A549 (cell line): ENCODE results near the gene CACNA1I. TPM values are rescaled to one million over a fixed set of nuclear protein-coding genes. Genes with fewer than 3 reads are reported as not detected.

Source experiments
- ATAC-seq, 2 experiments: fragments of 200-7000 bp in 1 of 2; fragments of >200 bp in 1 of 2; cut with Nextera tagmentation in 1 of 2; cut with Tn5 transposase in 1 of 2; 3 replicates each; pipeline versions ENCODE4 v1.8.0 to v1.9.1; 2018 to 2020; ENCODE audit warnings: mild to moderate bottlenecking in 1 of 2, moderate library complexity in 1 of 2
- CTCF ChIA-PET: fragments of 300-600 bp; sonication (Branson Sonifier 250); formaldehyde crosslinking; extraction: SDS; loops from one replicate; lab custom pipeline; 2021; ENCODE audit warnings: antibody characterized with exemption, inconsistent platforms; lab: Yijun Ruan, JAX
- POLR2A ChIA-PET: fragments of 350-600 bp; formaldehyde crosslinking; extraction: SDS; loops from one replicate; lab custom pipeline; 2021; ENCODE audit warnings: antibody characterized with exemption, inconsistent platforms; lab: Yijun Ruan, JAX
- DNase-seq, 2 experiments: peaks; one replicate each; pipeline versions ENCODE4 v3.0.0 to v3.0.0-alpha.2; 2011 to 2016; ENCODE audit warnings: low read depth in 1 of 2, low spot score in 1 of 2
- FAIRE-seq: peaks from 2 replicates; lab custom pipeline; 2011; peaks lifted over from hg19 to GRCh38; lab: Jason Lieb, UNC
- H3K27ac ChIP-seq, 2 experiments: fragments of >200 bp; sonication (Bioruptor Twin); formaldehyde crosslinking; 3 replicates each; pipeline ENCODE4 v1.5.1; 2016 to 2017
- H3K4me1 ChIP-seq: fragments of >200 bp; sonication (Bioruptor Twin); formaldehyde crosslinking; 3 replicates; pipeline ENCODE4 v1.6.1; 2016
- H3K4me2 ChIP-seq: fragments of >200 bp; sonication (Bioruptor Twin); formaldehyde crosslinking; 3 replicates; pipeline ENCODE4 v1.6.1; 2016
- H3K4me3 ChIP-seq: fragments of >200 bp; sonication (Bioruptor Twin); formaldehyde crosslinking; 3 replicates; pipeline ENCODE4 v1.5.1; 2016
- H3K9me3 ChIP-seq: fragments of >200 bp; sonication (Bioruptor Twin); formaldehyde crosslinking; 3 replicates; pipeline ENCODE4 v1.6.1; 2016
- BCL3 ChIP-seq: fragments of >200 bp; sonication (Bioruptor Twin); formaldehyde crosslinking; IDR thresholded peaks from 3 replicates; pipeline ENCODE4 v1.6.1; 2016
- CEBPB ChIP-seq, 2 experiments: fragments of >200 bp in 1 of 2; sonication (Bioruptor Twin) in 1 of 2; formaldehyde crosslinking in 1 of 2; IDR thresholded peaks; 2 replicates each; pipeline ENCODE4 v1.6.1; 2012 to 2016
- CHD4 ChIP-seq: fragments of 200-600 bp; sonication (generic); IDR thresholded peaks from 2 replicates; pipeline ENCODE4 v1.6.1; 2016; ENCODE audit warnings: antibody characterized with exemption, mild to moderate bottlenecking, borderline replicate concordance
- E2F6 ChIP-seq: IDR thresholded peaks from 2 replicates; pipeline ENCODE4 v1.6.1; 2012; ENCODE audit warnings: low read depth, borderline replicate concordance
- EHF ChIP-seq: fragments of 250-450 bp; sonication (Bioruptor Pico); IDR thresholded peaks from 2 replicates; pipeline ENCODE4 v1.5.0; 2020; ENCODE audit warnings: mild to moderate bottlenecking
- EP300 ChIP-seq, 2 experiments: fragments of >200 bp; sonication (Bioruptor Twin); formaldehyde crosslinking; IDR thresholded peaks; 2 replicates in 1 of 2; 3 replicates in 1 of 2; pipeline ENCODE4 v1.6.1; 2016 to 2017
- GATA3 ChIP-seq: IDR thresholded peaks from 2 replicates; pipeline ENCODE4 v1.6.1; 2012; ENCODE audit warnings: borderline replicate concordance
- HES2 ChIP-seq: fragments of >200 bp; sonication (Bioruptor Twin); formaldehyde crosslinking; IDR thresholded peaks from 2 replicates; pipeline ENCODE4 v1.6.1; 2016
- HMGXB4 ChIP-seq: fragments of 250-450 bp; sonication (Bioruptor Pico); IDR thresholded peaks from 2 replicates; pipeline ENCODE4 v1.5.0; 2021; ENCODE audit warnings: mild to moderate bottlenecking, moderate library complexity, borderline replicate concordance
- HOXA7 ChIP-seq: fragments of 250-450 bp; sonication (Bioruptor Pico); IDR thresholded peaks from 2 replicates; pipeline ENCODE4 v1.5.0; 2020; ENCODE audit warnings: mild to moderate bottlenecking, moderate library complexity
- HOXB13 ChIP-seq: fragments of 250-450 bp; sonication (Bioruptor Pico); IDR thresholded peaks from 2 replicates; pipeline ENCODE4 v1.5.0; 2020; ENCODE audit warnings: low read depth, mild to moderate bottlenecking, moderate library complexity
- JUN ChIP-seq, 2 experiments: fragments of >200 bp; sonication (Bioruptor Twin); formaldehyde crosslinking; IDR thresholded peaks; 2 replicates in 1 of 2; 3 replicates in 1 of 2; pipeline ENCODE4 v1.6.1; 2016 to 2017
- JUNB ChIP-seq: fragments of >200 bp; sonication (Bioruptor Twin); formaldehyde crosslinking; IDR thresholded peaks from 2 replicates; pipeline ENCODE4 v1.6.1; 2016
- KDM1A ChIP-seq: fragments of 200-600 bp; sonication (generic); IDR thresholded peaks from 2 replicates; pipeline ENCODE4 v1.6.1; 2016; ENCODE audit warnings: low read depth, mild to moderate bottlenecking
- KDM5A ChIP-seq: fragments of 200-600 bp; sonication (generic); IDR thresholded peaks from 2 replicates; pipeline ENCODE4 v1.6.1; 2016; ENCODE audit warnings: antibody characterized with exemption, mild to moderate bottlenecking
- MAFK ChIP-seq: fragments of 450-650 bp; IDR thresholded peaks from 2 replicates; pipeline ENCODE4 v1.6.1; 2014; ENCODE audit not compliant: partially characterized antibody
- MAX ChIP-seq: IDR thresholded peaks from 2 replicates; pipeline ENCODE4 v1.6.1; 2012
- NR3C1 ChIP-seq: fragments of >200 bp; sonication (Bioruptor Twin); formaldehyde crosslinking; IDR thresholded peaks from 3 replicates; pipeline ENCODE4 v1.6.1; 2017
- PBX3 ChIP-seq: IDR thresholded peaks from 2 replicates; pipeline ENCODE4 v1.6.1; 2012
- PHF8 ChIP-seq: fragments of 200-600 bp; sonication (generic); IDR thresholded peaks from 2 replicates; pipeline ENCODE4 v1.6.1; 2016; ENCODE audit warnings: low read depth, mild to moderate bottlenecking, antibody characterized with exemption, moderate library complexity, borderline replicate concordance
- POLR2A ChIP-seq: IDR thresholded peaks from 2 replicates; pipeline ENCODE4 v1.6.1; 2012; ENCODE audit warnings: mild to moderate bottlenecking, low read length
- TFCP2L1 ChIP-seq: fragments of 250-450 bp; sonication (Bioruptor Pico); IDR thresholded peaks from 2 replicates; pipeline ENCODE4 v1.5.0; 2021; ENCODE audit warnings: mild to moderate bottlenecking
- TP53 ChIP-seq: fragments of 250-450 bp; sonication (Bioruptor Pico); IDR thresholded peaks from 2 replicates; pipeline ENCODE4 v1.5.0; 2021; ENCODE audit warnings: mild to moderate bottlenecking, moderate library complexity
- WGBS: methylation state at CpG from one replicate; pipeline ENCODE4 v1.1.6; 2017; ENCODE audit errors: missing lambda C conversion rate; 5-methylcytosine and 5-hydroxymethylcytosine counted together
- polyA plus RNA-seq, 4 experiments: library from polyadenylated mRNA; depleted of rRNA in 3 of 4; stranded (reverse); fragments of >200 nt; fragmentation: RNase III in 1 of 4; extraction: RNeasy Plus Mini Kit Qiagen cat#74134 plus additional on column Dnase treatment in 1 of 4; gene quantifications; 2 replicates in 3 of 4; 3 replicates in 1 of 4; pipeline ENCODE4 v1.2.3, GENCODE V29; 2011 to 2017

CACNA1I gene
- polyA plus RNA-seq, 2 of the 4 experiments (the other 2 are of a cell fraction), result 0.03 to 0.13 TPM

- no peak overlapping the region for H3K4me2 ChIP-seq
- TF ChIP-seq MAFK, result no peak
- no peak for TF ChIP-seq NR3C1
- TF ChIP-seq PHF8, result no peak
- no peak for TF ChIP-seq EHF (CRISPR knock-in tag)
- no peak for TF ChIP-seq JUNB
- no peak for TF ChIP-seq KDM5A
- no peak for TF ChIP-seq HES2
- no peak for TF ChIP-seq HMGXB4 (CRISPR knock-in tag)
- no peak for TF ChIP-seq EP300 (IDR thresholded peaks at IDR 0.05)
- TF ChIP-seq TP53, result no peak
- no peak for TF ChIP-seq MAX
- no peak for TF ChIP-seq TFCP2L1
- no peak for TF ChIP-seq GATA3
- TF ChIP-seq, all 56 proteins: peak for 0
- no peak overlapping the region for H3K4me3 ChIP-seq
- no peak for ATAC-seq
- H3K9me3 ChIP-seq, result no peaks in the 10 kb centered on the region
- ChIA-PET POLR2A (interaction anchor here (3.6 kb wide), 1 partner anchor 10 kb away, joined by 34 read pairs; the partner anchor contains the start of gene ATF4), CTCF (interaction anchor here (1.0 to 37.2 kb wide), 12 partner anchors 10 to 660 kb away, joined by 3 to 899 read pairs (median 3); partner anchors contain the start of genes ATF4 and RPL3)
- no peak overlapping the region for H3K27ac ChIP-seq
- DNase-seq, result no peak
- FAIRE-seq, result no peak
- WGBS, result 87% methylated on average over 6 of the region's 6 CpGs
- peaks cover 32% of the 10 kb centered on the region for H3K4me1 ChIP-seq
These were observed 40.4 kb upstream of the CACNA1I start for GRCh38 chr22:39530116-39530515.

GRCh38 chr22:39530692-39531331 is 39.7 kb upstream of the CACNA1I start:
- CTCF ChIA-PET, result interaction anchor here (1.0 to 37.2 kb wide), 12 partner anchors 10 to 661 kb away, joined by 3 to 899 read pairs (median 4); partner anchors contain the start of gene ATF4
- Histone ChIP-seq H3K4me2 (peak overlapping the region; percentile 90), H3K27ac (no peak overlapping the region; a peak in 1 of 6 replicates), H3K4me3 (no peak overlapping the region), H3K4me1 (peaks cover 33% of the 10 kb centered on the region), H3K9me3 (no peaks in the 10 kb centered on the region)
- ATAC-seq (no peak), FAIRE-seq (no peak), DNase-seq (no peak)
- WGBS, result 49% methylated on average over 9 of the region's 9 CpGs
- TF ChIP-seq HES2 (no peak), MAFK (no peak), CHD4 (no peak), CEBPB (IDR thresholded peaks at IDR 0.05) (no peak), EHF (CRISPR knock-in tag) (no peak)
- POLR2A ChIA-PET, result interaction anchor here (1.4 to 3.6 kb wide), 3 partner anchors 8 to 513 kb away, joined by 4 to 34 read pairs (median 9); partner anchors contain the start of gene ATF4

- H3K4me2 ChIP-seq, result peak within 1 kb of the TSS; percentile 90
- CTCF ChIA-PET, result interaction anchor here (0.6 to 37.2 kb wide), 3 partner anchors 18 to 496 kb away, joined by 3 to 899 read pairs (median 80); no protein-coding TSS in a partner anchor
- peak; percentile 88 for FAIRE-seq
- TF ChIP-seq CEBPB (IDR thresholded peaks at IDR 0.05) (peak in 1 of 2 experiments; percentile 79; a peak in 2 of 4 replicates), HOXA7 (CRISPR knock-in tag) (no peak), KDM1A (no peak), POLR2A (peak; percentile 83), E2F6 (peak; percentile 82; the same call in 1 of the 2 replicates), PHF8 (peak; percentile 67; the same call in 1 of the 2 replicates), JUN (IDR thresholded peaks at IDR 0.05) (peak in 1 of 2 experiments; percentile 75; a peak in 3 of 5 replicates), HOXB13 (CRISPR knock-in tag) (no peak), PBX3 (peak; percentile 66; the same call in 1 of the 2 replicates), MAX (peak; percentile 84), BCL3 (peak; percentile 54; the same call in 1 of the 3 replicates)
These were observed 38.1 kb upstream of the CACNA1I start, which contains the start of gene RPS19BP1 for GRCh38 chr22:39532215-39533073. RPS19BP1 (minus strand) TSS chr22:39532748; CDS start chr22:39532738, 10 bp downstream.

More at GRCh38 chr22:39532215-39533073, 38.1 kb upstream of the CACNA1I start, which contains the start of gene RPS19BP1:
- peak; percentile 67 to 78 for ATAC-seq
- Histone ChIP-seq H3K27ac (peak within 1 kb of the TSS; percentile 97 to 98), H3K4me3 (peak within 1 kb of the TSS; percentile 98), H3K4me1 (peaks cover 33% of the 10 kb centered on the region), H3K9me3 (no peaks in the 10 kb centered on the region)
- POLR2A ChIA-PET, result interaction anchor here (2.5 kb wide), 1 partner anchor 512 kb away, joined by 9 read pairs; no protein-coding TSS in a partner anchor
- peak; percentile 85 to 99 for DNase-seq
- 3% methylated on average over 39 of the region's 67 CpGs for WGBS
